Esophagus squamous epithelium (tissue), 4 donors: ENCODE measurements around the gene PDGFRA.

Source experiments
- POLR2A ChIP-seq, 4 donors: fragments of 450-650 bp; IDR thresholded peaks; one replicate each; pipeline ENCODE4 v1.6.1; 2017; ENCODE audit warnings: antibody characterized with exemption in 4 of 4, mild to moderate bottlenecking in 4 of 4, moderate library complexity in 3 of 4
- TF ChIP-seq, protein P1 (sequence below), 6 experiments: fragments of 450-650 bp in 4 of 6; fragments of 200-600 bp in 2 of 6; sonication (generic) in 2 of 6; IDR thresholded peaks; one replicate each; pipeline ENCODE4 v1.5.1; 2016 to 2019; ENCODE audit warnings: antibody characterized with exemption in 6 of 6, mild to moderate bottlenecking in 4 of 6, moderate library complexity in 4 of 6

DNA sequence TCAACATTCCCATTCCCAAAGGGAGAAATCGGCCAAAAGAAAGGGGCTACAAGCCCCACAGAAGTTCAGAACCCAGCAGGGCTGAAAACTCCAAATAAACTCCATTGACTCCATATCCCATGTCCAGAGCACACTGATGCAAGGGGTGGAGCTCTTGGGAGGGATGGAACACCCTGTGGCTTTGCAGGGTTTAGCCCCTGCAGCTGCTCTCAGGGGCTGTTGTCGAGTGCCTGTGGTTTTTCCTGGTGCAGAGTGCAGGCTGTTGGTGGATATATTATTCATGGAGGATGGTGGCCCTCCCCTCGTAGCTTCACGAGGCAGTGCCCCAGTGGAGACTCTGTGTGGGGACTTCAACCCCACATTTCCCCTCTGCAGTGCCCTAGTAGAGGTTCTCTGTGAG is 53.7 kb downstream of the PDGFRA start:
- TF ChIP-seq, protein P1, sequence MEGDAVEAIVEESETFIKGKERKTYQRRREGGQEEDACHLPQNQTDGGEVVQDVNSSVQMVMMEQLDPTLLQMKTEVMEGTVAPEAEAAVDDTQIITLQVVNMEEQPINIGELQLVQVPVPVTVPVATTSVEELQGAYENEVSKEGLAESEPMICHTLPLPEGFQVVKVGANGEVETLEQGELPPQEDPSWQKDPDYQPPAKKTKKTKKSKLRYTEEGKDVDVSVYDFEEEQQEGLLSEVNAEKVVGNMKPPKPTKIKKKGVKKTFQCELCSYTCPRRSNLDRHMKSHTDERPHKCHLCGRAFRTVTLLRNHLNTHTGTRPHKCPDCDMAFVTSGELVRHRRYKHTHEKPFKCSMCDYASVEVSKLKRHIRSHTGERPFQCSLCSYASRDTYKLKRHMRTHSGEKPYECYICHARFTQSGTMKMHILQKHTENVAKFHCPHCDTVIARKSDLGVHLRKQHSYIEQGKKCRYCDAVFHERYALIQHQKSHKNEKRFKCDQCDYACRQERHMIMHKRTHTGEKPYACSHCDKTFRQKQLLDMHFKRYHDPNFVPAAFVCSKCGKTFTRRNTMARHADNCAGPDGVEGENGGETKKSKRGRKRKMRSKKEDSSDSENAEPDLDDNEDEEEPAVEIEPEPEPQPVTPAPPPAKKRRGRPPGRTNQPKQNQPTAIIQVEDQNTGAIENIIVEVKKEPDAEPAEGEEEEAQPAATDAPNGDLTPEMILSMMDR (IDR thresholded peaks at IDR 0.05) = no peak
- TF ChIP-seq POLR2A (IDR thresholded peaks at IDR 0.05) = no peak
